Activated effector memory CD4-positive, alpha-beta T cell treated with Interleukin-2 at 50 U/mL for 16 hours (primary cell): ENCODE measurements around the gene RPL27A.

ENCODE experiments used
- DNase-seq: peaks from one replicate; pipeline ENCODE4 v3.0.0-alpha.2; 2020

RPL27A gene

DNA sequence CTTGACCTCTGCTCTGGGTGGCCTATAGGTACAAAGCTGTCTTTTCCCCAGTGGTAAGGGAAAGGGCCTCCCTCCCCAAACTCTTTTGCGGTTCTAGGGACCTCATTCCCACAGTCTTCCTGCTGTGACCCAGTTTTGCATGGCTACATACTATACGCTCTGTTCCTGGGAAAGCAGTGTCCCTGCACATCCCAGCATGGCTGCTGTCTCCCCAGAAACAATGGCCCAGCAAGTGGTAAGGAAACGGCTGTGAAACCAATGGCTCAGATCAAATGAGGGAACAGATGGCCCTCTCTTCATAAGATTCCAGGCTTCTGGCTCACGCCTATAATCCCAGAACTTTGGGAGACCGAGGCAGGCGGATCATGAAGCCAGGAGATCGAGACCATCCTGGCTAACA, 41.1 kb downstream of the RPL27A start:
- no peak for DNase-seq

DNA sequence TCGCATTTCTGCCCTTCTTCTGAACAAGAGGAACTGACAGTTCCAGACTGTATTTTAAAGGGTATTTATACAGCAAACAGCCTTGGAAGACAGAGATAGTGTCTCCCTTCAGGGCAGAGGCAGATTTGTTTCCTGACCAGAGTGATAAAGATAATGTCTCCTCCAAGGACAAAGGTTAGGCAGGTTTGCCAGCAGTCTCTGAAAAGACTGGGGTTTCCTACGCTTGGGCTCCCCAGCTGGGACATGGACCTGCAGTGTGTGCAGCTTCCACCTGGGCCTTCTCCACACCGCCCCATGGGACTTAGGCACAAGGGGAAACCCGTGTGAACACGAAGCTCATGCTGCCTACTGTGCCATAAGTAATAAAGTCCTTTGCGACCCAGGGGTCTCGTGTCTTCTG, 42.1 kb downstream of the RPL27A start:
- DNase-seq, result no peak

DNA sequence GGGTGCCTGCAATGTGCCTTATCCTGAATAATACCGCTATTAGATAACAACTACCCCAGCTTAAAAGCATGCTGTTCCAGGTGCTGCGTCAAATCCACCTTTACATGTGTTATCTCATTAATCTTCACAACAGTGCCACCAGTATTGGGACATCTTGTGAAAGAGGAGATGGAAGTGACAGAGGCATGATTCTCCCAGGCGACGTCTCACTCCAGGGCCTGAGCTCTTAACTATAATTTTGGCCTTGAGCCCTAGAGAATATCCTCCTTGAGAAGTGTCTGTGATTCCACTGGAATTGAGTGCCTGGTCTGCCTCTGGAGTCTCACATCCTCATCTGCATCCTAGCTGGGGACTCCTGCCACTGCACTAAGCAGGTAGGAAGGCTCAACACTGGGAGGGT, 43.8 kb downstream of the RPL27A start:
- no peak for DNase-seq

DNA sequence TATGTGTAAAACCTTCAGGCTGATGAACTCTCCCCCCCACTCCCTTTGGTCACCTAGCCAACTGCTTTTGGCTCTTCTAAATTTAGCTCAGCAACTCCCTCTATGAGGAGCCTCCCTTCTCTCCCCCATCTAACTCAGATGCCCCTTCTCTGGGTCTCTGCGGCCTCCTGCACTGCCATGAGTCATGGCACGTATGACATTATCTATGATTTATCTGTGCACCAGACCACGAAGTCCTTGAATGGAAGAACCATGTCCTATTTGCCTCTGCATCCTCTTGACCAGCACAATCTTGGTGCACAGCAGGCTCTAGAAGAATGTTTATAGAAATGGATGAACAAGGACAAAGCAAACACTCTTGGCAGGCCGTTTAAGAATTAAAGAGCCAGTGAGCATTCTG, 46.0 kb downstream of the RPL27A start:
- DNase-seq, result no peak

DNA sequence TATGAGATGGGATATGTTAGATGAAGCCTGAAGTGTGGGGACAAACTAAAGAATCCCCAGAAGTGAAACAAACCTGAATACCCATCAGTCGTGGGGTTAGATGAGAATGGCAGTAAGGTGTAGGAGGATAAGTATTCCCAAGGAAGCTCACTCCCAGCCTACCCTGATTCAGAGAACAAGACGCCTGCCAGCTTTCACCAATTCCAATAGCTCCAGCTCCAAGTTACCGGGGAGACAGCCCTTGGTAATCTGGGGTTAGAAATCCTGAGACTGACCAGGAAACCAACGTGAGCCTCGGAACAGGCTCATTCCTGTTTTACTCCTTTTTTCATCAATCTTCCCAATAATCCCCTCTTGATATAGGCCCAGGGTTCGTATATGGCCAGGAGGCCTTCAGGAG, 46.5 kb downstream of the RPL27A start:
- no peak for DNase-seq

DNA sequence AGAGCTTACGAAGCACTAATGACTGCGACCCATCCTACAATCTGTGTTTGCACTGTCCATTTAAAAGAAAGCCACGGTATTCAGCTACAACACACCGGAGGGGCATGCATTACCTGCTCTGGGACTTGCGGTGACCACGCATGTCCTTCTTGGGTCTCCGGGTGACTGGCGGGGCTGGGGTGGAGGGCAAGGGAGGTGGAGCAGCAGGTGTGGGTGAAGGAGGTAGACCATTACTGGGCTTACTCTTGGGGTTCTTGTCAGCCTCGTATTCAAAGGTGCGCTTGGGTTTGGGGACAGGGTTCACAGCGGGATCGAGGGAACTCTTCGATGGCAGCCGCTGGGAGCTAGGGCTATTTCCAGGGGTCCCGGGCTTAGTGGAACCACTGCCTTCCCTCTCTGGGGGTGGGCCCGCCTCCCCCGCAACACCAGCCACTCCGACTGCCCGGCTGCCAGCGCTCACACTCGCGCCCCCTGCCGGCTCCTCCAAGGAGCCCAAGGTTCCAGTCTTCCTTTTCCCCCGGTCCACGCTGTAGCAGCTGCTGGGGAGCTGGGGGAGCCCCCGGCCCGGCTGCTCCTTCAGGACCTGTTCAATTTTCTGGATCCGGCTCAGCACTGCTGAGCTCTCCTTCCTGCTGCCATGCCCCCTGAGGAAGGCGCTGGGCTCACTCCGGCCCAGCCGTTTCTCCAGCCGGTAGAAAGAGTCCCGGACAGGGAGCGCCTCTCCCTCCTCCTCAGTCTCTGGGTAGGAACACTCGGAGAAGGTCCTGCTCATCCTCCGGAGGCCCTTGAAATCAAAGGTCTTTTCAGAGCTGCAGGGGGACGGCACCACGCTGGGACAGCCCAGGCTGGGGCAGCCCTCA, 47.5 kb downstream of the RPL27A start:
- DNase-seq, result no peak

DNA sequence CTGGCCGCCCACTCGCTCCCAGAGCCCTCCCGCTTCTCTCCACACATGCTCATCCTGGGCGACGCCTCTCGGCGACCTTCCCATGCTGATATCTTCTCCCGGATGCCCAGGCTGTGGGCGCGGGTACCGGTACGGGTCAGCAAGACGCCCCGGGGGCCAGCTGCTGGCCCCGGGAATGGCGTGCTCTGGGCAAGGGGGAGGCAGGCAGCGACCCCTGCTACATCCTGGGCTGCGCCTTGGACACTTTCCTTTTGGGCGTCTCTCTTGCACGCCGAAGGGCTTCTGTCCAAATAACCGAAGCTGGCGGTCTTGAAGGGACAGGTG, 48.1 kb downstream of the RPL27A start:
- no peak for DNase-seq

DNA sequence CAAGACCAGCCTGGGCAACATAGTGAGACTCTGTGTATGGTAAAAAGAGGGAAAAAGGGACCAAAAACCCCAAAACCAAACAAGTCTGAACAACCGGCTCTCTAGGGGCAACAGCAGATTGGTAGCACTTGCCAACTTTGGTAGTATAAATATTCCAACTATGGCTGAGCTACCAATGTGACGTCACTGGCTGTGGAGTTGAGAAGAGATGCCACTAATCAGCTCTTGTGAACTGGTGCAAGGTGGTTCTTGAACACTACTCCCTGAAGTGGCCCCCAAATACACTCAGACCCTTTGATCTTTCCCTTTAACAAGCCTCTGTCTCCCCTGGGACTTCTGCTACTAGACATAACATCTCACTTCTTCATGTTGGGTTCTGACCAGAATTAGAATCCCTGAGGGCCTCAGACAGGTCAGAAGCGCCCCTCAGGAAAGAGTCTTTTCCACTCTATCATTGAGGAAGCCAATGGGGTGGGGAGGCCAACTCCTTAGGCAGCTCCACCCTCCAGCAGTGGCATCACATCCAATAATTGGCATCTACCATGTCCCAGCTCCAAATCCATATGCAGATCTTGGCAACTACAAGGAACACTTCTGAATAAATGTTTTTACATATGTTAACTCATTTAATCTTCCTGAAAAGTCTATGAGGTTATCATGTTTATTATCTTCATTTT, 49.2 kb downstream of the RPL27A start:
- DNase-seq, result no peak

DNA sequence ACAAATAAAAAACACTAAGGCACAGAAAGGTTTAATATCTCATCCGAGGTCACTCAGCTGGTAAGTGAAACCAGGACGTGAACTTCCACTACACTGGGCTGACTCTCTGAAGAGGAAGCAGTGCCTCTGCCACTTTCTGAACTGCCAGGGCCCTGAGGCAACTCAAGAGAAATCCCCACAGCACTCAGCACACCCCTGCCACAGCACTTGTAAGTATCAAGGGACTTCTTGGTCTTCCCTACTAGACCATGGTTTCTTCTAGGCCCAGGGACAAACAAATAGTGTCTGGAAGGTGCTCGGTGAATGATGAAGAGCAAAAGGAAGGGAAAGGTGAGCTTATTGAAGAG, 49.7 kb downstream of the RPL27A start:
- no peak for DNase-seq

DNA sequence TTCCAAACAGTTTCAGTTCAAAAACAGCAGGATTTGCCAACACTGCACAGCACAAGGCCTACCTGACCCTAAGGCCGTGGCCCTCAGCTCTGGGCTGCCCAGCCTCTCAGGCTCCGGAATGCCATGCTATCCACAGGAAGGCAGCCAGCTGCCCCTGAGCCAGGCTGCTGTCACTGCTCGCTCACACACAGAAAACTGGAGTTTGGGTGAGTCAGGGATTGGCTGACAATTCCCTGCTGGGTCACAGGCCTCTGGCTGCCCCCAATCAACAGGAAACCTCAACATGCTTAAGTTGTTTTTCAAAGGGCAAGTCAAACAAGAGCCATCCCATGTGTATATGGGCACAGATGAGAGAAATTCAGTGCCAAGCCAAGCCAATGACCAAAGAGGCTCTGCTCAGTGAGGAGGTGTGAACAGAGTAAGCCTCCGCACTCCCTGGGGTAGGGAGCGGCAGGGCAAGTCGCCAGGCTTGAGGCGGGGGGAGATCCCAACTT, 50.2 kb downstream of the RPL27A start:
- DNase-seq, result no peak

DNA sequence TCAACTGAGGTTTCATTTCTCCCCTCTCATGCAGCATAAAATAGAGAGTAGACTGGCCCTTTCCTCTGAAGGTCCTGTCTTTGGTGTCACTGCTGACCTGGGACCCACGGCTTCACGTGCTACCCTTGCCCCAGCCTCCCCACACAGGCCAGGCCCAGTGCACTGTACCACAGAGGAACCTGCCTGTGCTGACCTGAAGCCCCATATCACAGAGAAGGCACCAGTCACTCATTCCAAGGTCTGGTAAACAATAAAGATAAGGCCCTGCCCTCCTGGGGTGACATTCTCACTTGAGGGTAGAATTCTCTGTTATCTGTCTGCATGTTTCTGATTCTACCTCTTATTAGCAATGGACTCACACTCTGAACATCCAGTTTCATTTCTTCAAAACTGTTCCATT, 51.3 kb downstream of the RPL27A start:
- no peak for DNase-seq

DNA sequence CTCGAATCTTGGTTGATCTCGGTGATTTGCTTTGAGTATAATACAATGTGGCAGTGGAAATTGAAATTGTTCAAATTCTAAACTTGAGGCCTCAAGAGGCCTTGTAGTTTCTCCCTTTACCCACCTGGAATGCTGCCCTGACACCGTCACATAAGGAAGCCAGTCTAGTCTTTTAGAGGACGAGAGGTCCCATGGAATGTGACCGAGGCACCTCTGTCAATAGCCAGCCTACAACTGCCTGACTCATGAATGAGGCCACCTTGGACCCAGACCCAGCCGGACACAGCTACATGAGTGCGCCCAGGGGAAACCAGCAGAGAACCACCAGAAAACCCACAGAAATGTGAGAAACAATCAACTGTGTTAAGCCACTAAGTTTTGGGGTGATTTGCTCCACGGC, 52.5 kb downstream of the RPL27A start:
- no peak for DNase-seq

DNA sequence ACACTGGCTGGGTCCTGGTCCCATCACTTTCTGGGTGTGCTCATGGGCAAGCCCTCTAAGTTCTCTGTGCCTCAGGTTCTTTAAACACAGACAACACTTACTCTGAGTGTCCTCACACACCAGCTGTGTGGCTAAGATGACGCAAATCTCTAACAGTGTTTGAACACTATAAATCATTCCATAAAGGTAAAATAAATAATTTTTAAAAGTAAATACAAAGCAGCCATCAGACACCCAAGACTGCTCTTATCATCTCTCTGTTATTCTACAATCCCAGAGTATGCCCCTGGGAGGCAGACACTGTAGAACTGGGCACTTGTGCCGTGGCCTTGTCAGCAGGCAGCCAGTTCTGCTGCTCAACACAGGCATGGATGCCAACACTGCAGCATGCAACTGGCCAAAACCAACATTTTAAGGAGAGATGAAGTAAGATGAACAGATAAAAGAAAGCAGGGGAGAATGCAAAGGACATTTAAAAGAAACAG, 56.8 kb downstream of the RPL27A start:
- no peak for DNase-seq
